Measurements from ENCODE around the gene ARMC10.
"Not testable (repeated sequence)": the region's sequence is repeated elsewhere in the genome, so short reads cannot be mapped to it uniquely, and the experiment has no call there.

ARMC10 gene

DNA sequence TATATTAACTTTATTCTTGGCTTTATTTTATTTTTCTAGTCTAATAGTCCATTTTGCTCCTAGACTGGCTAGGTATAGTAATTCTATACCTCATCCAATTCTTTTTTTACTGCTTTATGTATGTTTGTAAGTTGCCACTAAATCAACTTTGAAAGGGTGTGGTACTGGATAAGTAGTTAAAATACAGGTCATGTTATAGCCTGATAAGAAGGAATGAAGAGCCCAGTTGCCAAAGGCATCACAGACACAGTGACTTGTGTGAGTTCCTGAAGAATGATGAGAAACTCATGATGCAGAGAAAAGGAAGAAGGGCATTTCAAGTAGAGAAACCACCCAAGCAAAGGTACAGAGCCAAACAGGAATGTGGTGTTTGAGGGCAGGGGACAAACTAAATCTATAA, 46.7 kb downstream of the ARMC10 start:
- no peak for DNase-seq (ENCODE audit: low read depth in 4 of 4, low spot score in 1 of 4)

- DNase-seq (ENCODE audit: low read depth in 4 of 4, low spot score in 1 of 4): no peak
Measured at GRCh38 chr7:103123529-103123928, 48.6 kb downstream of the ARMC10 start.

DNA sequence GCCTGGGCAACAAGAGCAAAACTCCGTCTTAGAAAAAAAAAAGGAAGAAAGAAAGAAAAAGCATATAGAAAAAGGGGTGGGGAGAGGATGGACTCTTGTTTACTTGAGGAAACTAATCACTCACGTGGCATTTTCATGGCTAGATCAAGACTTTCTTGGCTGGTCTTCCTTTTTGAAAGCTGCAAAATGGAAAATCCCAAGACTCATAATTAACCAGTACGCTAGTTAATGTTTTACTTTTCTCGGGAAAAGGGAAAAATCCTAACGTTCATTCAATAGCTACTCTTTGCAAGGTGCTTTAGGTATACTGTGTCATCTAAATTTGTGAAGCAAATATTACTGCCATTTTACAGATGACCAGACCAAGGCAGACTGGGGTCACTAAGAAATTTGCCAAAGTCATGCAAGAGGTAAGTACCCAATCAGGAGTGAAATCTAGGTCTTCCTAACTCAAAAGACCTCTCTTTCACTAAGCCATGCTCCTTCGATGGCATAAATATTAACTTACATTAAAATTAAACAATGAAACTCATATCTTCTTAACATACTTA, 49.6 kb downstream of the ARMC10 start:
- DNase-seq (ENCODE audit: low read depth in 4 of 4, low spot score in 1 of 4): no peak

- DNase-seq (ENCODE audit: low read depth in 4 of 4, low spot score in 1 of 4): no peak
Measured at GRCh38 chr7:103127006-103127405, 52.1 kb downstream of the ARMC10 start.

GRCh38 chr7:103129702-103130549, 55.0 kb downstream of the ARMC10 start:
- no peak for DNase-seq (ENCODE audit: low read depth in 4 of 4, low spot score in 1 of 4)

GRCh38 chr7:103130901-103131624, 56.1 kb downstream of the ARMC10 start:
- DNase-seq (ENCODE audit: low read depth in 4 of 4, low spot score in 1 of 4): no peak

DNA sequence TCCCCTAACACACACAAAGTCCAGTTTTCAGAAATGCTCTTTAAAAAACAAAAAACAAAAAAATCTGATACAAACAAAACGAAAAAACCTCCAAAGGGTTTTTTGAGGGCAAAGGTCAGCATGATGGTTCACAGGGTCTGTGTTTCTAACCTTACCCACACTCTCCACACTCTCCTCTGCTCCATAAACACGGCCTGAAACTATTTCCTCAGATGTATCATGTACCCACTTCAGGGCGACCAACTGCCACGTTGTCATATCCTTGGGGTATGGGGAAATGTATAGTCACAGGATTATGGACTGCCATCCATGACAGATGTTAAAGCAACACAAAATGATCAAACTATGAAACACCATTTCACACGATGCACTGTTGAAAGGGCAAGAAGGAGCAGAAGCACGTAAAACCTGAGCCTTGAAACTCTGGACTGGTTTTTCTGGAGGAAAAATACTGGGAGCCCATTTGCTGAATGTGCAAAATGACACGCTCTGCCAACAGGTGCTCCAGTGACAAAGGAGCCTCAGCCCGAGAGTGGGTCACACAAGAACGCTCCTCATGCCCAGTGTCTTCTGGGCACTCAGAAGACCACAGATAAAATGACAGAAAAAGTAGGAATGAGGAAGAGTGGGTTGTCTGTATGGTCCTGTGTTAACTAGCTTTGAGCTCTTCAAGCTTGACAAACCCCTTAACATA, 58.2 kb downstream of the ARMC10 start:
- DNase-seq (ENCODE audit: low read depth in 4 of 4, low spot score in 1 of 4): no peak

- DNase-seq (ENCODE audit: low read depth in 4 of 4, low spot score in 1 of 4): no peak
Measured at GRCh38 chr7:103134836-103135554, 60.1 kb downstream of the ARMC10 start.

- no peak for DNase-seq (ENCODE audit: low read depth in 4 of 4, low spot score in 1 of 4)
Measured at GRCh38 chr7:103140061-103140460, 65.1 kb downstream of the ARMC10 start.

DNA sequence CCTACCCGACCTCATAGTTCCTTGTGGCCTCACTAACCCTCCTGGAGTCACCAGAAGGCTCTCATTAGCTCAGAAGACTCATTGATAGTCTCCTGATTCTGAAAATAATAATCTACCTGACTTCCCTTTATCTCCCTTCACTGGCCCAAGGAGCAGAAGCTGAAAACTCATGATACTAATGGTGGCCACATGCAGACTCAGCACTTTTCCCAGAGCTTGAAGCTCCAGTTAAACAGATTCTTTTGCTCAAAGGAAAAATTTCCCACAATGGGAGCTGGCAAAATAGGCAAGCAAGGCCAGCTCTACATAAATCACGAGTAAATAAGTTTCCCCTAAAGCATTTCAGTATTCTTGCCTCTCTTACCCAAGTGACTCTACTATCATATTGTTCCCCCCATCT, 65.7 kb downstream of the ARMC10 start:
- DNase-seq (ENCODE audit: low read depth in 4 of 4, low spot score in 1 of 4): no peak

- no peak for DNase-seq (ENCODE audit: low read depth in 4 of 4, low spot score in 1 of 4)
Measured at GRCh38 chr7:103141753-103142404, 66.9 kb downstream of the ARMC10 start.

DNA sequence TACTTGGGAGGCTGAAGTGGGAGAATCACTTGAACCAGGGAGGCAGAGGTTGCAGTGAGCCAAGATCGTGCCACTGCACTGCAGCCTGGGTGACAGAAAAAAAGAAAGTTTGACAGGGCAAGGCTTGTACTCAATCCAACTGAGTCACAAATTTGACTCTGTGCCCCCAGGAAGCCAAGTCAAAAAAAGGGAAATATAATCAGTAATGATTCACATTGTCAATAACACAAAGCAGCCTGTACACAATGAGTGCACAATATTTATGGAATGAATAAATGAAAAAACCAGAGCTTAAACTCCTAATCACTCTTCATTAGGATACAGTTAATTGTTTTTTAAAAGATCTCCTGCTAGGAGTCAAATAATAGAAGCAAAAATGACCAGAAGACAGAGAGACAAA, 67.6 kb downstream of the ARMC10 start:
- DNase-seq (ENCODE audit: low read depth in 4 of 4, low spot score in 1 of 4): no peak

- DNase-seq (ENCODE audit: low read depth in 4 of 4, low spot score in 1 of 4): no peak
Measured at GRCh38 chr7:103143868-103144267, 68.9 kb downstream of the ARMC10 start.

DNA sequence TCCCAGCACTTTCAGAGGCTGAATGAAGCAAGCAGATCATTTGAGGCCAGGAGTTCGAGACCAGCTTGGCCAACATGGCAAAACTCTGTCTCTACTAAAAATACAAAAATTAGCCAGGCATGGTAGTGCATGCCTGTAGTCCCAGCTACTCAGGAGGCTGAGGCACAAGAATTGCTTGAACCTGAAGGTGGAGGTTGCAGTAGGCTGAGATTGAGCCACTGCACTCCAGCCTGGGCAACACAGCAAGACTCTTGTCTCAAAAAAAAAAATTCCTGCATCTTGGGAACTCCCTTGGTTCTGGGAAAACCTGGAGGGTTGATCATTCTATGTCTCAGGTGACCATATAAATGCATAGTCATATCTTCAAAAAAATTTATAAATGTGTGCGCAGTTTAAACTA, 69.8 kb downstream of the ARMC10 start:
- not testable (repeated sequence) for DNase-seq (ENCODE audit: low read depth in 4 of 4, low spot score in 1 of 4)

GRCh38 chr7:103148131-103148993, 73.4 kb downstream of the ARMC10 start:
- no peak for DNase-seq (ENCODE audit: low read depth in 4 of 4, low spot score in 1 of 4)

Measured in stimulated activated CD4-positive, alpha-beta T cell treated with anti-CD3 and anti-CD28 coated beads, Interleukin-1b, Interleukin-23, amount 100 ng/mL, for 24 hours (primary cell).